HG02678 (cell line): ENCODE results near the gene ARHGAP40.

Experiments used
- ATAC-seq: cut with Tn5 transposase; IDR thresholded peaks from one replicate; pipeline ENCODE4 v1.9.1; 2021; ENCODE audit warnings: mild to moderate bottlenecking, moderate library complexity; ENCODE audit not compliant: unreplicated experiment

ARHGAP40 gene

GRCh38 chr20:38617011-38617829 lies 15.6 kb downstream of the ARHGAP40 start:
- no peak for ATAC-seq

- ATAC-seq, result no peak
These were observed 16.2 kb downstream of the ARHGAP40 start for GRCh38 chr20:38617830-38618196.

- no peak for ATAC-seq
These were observed 18.8 kb downstream of the ARHGAP40 start for GRCh38 chr20:38620441-38620840.

- no peak for ATAC-seq
These were observed 21.5 kb downstream of the ARHGAP40 start for GRCh38 chr20:38623061-38623460.

GRCh38 chr20:38624084-38624483 lies 22.5 kb downstream of the ARHGAP40 start:
- no peak for ATAC-seq

DNA sequence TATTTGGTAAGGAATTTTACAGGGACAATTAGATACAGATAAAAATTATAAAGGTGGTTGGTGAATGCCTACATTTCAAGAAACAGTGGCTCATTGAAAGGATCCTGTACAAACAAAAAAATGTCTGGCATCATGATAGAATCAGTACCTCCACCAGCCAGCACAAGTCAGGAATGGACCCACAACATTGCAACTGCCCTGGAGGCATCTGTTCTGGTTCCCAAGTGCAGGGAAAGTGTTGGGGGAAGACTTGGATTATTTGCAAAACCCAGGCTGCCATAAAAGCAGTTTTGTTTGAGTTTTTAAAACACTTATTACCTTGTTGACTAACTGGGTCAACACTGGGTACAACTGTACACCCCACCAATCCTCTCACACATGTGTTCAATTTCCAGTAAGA lies 24.3 kb downstream of the ARHGAP40 start:
- no peak for ATAC-seq

DNA sequence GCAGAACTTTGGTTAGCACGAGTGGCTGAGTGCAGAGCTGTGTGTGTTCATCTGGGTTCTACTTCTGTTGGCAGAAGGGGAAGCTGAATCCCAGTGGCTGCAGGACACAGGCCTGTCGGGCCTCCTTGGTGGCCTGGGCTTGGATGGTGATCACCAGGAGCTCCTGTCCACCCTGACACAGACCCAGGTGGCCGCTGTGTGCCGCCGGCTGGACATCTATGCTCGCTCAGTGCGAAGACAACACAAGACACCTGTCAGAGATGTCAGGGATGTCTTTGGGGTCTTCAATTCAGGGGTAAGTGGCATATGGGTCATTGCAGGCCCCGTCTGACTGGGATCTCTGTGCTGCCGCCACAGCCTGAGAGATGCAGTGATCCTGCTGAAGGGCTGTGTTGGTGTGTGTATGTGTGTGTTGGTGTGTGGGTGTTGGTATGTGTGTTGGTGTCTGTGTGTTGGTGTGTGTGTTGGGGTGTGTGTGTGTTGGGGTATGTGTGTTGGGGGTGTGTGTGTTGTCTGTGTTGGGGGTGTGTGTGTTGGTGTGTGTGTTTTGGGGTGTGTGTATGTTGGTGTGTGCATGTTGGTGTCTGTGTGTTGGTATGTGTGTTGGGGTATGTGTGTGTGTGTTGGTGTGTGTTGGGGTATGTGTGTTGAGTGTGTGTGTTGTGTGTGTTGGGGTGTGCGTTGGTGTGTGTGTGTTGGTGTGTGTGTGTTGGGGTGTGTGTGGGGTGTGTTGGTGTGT lies 25.5 kb downstream of the ARHGAP40 start:
- no peak for ATAC-seq

GRCh38 chr20:38628580-38629470 lies 27.2 kb downstream of the ARHGAP40 start:
- ATAC-seq, result no peak

- no peak for ATAC-seq
These were observed 28.4 kb downstream of the ARHGAP40 start for GRCh38 chr20:38629979-38630378.

DNA sequence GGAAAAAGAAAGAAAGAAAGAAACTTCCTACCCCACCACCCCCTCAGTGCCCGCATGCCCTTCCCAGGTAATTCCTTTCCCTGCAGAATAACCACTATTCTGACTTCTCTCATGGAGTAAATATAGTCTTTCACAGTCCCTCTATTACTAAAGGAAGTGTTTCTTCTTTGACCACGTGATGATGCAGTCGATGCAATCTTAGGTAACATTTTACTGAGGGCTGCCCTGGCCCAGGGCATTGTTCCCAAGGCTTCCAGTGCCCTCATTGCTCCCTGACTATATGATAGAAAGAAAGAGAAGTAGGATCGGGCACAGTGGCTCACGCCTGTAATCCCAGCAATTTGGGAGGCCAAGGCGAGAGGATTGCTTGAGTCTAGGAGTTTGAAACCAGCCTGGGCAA lies 29.1 kb downstream of the ARHGAP40 start:
- ATAC-seq, result no peak

DNA sequence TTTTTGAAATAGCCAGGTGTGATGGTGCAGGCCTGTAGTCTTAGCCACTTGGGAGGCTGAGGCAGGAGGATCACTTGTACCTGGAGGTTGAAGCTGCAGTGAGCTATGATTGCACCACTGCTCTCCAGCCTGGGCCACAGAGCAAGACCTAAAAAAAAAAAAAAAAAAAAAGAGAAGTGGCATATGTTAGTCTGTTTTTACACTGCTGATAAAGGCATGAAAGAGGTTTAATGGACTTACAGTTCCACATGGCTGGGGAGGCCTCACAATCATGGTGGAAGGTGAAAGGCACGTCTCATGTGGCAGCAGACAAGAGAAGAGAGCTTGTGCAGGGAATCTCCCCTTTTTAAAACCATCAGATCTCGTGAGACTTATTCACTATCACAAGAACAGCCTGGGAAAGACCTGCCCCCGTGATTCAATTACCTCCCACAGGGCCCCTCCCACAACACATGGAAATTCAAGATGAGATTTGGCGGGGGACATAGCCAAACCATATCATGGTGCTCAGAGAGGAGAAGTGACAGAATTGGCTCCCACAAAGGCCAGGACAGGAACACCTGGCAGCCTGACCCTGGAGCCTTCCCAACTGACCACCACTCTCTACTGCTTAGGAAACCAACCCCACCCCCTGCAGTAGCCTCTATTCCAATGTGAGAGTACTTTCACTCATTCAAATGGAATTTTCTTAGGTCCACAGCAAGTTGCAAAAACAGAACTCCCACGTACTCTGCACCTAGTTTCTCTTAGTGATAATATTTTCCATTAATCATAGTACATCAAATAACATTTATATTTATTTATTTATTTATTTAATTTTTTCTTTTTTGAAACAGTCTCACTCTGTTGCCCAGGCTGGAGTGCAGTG lies 29.8 kb downstream of the ARHGAP40 start:
- no peak for ATAC-seq

DNA sequence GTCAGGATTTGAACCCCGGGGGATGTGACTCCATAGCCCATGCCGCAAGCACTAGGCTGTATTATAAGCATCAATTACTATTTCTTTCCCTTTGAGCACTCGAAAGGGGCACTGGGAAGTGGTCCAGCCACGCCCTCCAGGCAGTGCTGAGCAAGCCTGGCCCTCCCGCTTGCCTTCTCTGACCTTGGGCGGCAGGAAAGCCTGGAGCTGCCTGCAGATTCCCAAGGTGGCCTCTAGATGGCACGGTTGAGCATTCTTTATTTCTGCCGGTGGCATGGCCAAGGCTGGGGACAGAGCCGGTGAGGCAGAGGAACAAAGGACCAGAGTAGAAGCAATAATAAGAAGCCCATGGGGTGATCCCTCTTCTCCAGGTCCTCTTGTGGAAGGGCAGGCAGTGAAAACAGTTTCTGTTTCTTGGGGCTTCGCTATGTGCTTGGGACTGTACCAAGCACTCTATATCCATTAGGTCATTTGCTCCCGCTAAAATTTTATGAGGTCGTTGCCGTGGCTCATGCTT lies 32.0 kb downstream of the ARHGAP40 start:
- ATAC-seq, result no peak

DNA sequence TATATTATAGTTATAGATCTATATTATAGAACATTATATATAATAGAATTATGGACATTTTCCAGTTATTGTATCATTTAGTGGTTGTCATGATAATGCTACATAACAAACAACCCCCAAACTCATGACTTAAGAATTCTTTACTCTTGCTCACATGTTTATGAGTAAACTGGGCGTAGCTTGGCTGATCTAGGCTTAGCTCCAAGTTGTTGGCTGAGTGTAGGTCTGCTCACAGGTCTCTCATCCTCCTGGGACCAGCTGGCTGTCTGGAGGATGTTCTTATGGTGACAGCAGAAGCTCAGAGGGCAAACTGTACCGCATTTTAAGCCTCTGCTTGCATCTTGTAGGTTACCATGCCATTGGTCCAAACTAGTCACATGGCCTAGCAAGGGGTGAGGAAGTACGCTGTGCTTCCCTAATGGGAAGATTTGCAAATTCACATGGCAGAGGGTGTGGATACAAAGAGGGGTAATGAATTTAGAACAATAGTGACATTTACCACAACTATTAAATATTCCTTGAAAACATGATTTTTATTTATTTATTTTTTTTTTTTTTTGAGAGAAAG lies 34.2 kb downstream of the ARHGAP40 start:
- no peak for ATAC-seq

DNA sequence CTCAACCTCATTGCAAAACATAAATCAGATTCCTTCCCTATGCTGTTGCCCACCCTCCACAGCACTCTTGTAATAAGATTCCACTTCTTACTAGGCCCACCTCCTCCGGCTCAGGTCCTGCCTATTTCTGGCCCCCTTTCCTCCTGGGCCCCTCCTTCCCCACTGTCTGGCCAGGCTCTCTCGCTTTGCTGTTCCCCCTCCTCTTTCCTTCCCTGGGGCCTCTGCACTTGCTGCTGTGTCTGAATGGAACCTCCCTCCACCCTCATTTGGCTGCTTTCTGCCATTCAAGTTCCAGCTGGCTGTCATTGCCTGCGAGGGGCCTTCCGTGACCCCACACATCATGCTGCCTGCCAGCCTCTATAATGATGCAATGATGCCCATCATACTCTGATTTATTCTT lies 38.9 kb downstream of the ARHGAP40 start:
- ATAC-seq, result no peak

GRCh38 chr20:38642498-38642897 lies 40.9 kb downstream of the ARHGAP40 start:
- ATAC-seq, result no peak

GRCh38 chr20:38644588-38645260 lies 43.1 kb downstream of the ARHGAP40 start:
- no peak for ATAC-seq

- no peak for ATAC-seq
These were observed 43.7 kb downstream of the ARHGAP40 start for GRCh38 chr20:38645351-38645750.

DNA sequence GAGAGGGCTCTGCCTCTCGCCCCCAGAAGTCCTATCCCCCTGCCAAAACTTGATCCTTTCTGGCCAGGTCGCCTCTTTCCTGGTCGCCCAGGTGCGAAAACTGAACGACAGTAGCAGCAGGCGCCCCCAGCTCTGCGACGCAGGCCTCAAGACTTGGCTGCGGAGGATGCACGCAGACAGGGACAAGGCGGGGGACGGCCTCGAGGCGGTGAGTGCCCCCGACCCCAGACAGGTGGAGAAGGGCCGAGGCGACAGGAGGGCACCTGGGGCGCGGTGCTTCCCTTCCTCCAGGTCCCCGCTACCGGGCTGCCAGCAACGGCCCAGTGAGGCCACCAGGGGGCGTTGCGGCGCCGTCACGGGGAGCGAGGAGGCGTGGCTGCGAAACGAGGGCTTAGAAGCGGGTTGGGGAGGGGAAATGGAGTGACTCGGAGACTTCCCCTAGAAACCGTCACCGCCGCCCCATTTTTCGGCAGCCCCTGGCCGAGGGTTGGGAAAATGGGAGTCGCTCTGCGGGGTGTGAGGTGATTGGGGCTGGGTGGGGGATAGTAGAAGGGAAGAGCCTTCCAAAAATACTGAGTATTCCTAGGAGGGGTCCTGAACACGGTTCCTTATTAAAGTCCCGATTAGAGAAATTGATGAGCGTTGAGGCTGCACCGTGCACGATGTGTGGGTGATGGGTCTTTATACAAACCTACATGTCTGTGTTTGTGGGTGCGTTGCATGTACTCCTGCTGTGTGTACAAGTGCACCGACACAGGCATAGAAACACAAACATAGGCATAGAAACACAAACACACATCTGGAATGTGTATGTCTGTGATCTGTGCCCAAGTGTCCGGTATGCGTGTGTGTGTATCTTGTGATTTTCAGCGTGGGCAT lies 44.6 kb downstream of the ARHGAP40 start:
- peak; percentile 82 for ATAC-seq
